ENCODE measurements around the gene MYMK.

DNA sequence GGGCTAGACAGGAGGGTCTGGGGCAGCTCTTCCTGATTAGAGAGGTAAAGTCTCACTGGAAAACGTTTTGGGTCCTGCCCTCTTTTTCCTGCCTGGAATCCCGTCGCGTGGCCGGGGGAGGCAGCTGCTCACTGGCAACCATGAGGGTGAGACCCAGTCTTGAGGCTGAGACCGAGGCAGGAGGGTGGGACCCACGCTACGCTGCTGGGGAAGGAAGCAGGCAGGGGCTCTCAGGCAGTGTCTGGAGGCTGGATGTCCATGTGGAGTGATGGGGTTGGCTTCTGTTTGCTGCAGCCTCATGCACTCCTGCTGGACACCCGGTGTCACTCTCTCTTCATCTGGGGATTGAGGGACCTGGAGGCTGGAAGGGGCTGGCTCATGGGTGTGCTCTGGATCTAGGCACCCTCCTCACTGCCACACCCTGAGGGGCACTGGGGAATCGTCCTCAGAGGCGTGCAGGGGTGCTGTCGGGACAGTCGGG is 34.5 kb downstream of the MYMK start:
- TF ChIP-seq EZH2 (IDR thresholded peaks at IDR 0.05) (no peak), POLR2AphosphoS5 (IDR thresholded peaks at IDR 0.05; ENCODE audit: borderline replicate concordance, low read depth, low read length) (no peak)

All from SK-N-MC (cell line).